HG03039 (cell line): ENCODE results near the gene HIRIP3.

ENCODE experiments used
- ATAC-seq: cut with Tn5 transposase; IDR thresholded peaks from one replicate; pipeline ENCODE4 v1.9.1; 2021; ENCODE audit warnings: mild to moderate bottlenecking, moderate library complexity; ENCODE audit not compliant: unreplicated experiment

HIRIP3 gene

GRCh38 chr16:29984764-29985147, 10.7 kb downstream of the HIRIP3 start:
- ATAC-seq = no peak

- no peak for ATAC-seq
These were observed 11.2 kb downstream of the HIRIP3 start for GRCh38 chr16:29984137-29984763.

- no peak for ATAC-seq
These were observed 11.8 kb downstream of the HIRIP3 start for GRCh38 chr16:29983420-29984136.

GRCh38 chr16:29982560-29983419, 12.6 kb downstream of the HIRIP3 start:
- ATAC-seq = no peak

- ATAC-seq = no peak
These were observed 16.7 kb downstream of the HIRIP3 start for GRCh38 chr16:29978564-29979270.

GRCh38 chr16:29978081-29978480, 17.3 kb downstream of the HIRIP3 start:
- no peak for ATAC-seq

GRCh38 chr16:29977063-29977825, 18.2 kb downstream of the HIRIP3 start:
- ATAC-seq = no peak

GRCh38 chr16:29975811-29976511, 19.5 kb downstream of the HIRIP3 start:
- ATAC-seq = no peak

- ATAC-seq = no peak
These were observed 20.3 kb downstream of the HIRIP3 start for GRCh38 chr16:29975134-29975538.

GRCh38 chr16:29974291-29975133, 20.9 kb downstream of the HIRIP3 start:
- ATAC-seq = no peak

- ATAC-seq = peak; percentile 95
These were observed 21.8 kb downstream of the HIRIP3 start, which contains the start of gene TAOK2 for GRCh38 chr16:29973384-29974246. Gene TAOK2 (plus strand): TSS chr16:29973868. CDS start chr16:29977773, 3,905 bp downstream.

GRCh38 chr16:29972992-29973383, 22.4 kb downstream of the HIRIP3 start:
- no peak for ATAC-seq

GRCh38 chr16:29972500-29972899, 22.9 kb downstream of the HIRIP3 start:
- ATAC-seq = no peak

GRCh38 chr16:29971304-29971703, 24.1 kb downstream of the HIRIP3 start:
- ATAC-seq = no peak

GRCh38 chr16:29968205-29968604, 27.2 kb downstream of the HIRIP3 start:
- ATAC-seq = no peak

GRCh38 chr16:29963021-29963743, 32.2 kb downstream of the HIRIP3 start:
- no peak for ATAC-seq

- no peak for ATAC-seq
These were observed 32.9 kb downstream of the HIRIP3 start for GRCh38 chr16:29962344-29962994.
